Thyroid gland (tissue), 4 donors: ENCODE measurements around the gene QRICH2.

Experiments used
- CTCF ChIP-seq, 6 experiments: fragments of 200-600 bp in 3 of 6; fragments of 450-650 bp in 3 of 6; sonication (generic) in 3 of 6; IDR thresholded peaks; one replicate each; pipeline ENCODE4 v1.5.1; 2016 to 2019; ENCODE audit warnings: antibody characterized with exemption in 6 of 6, mild to moderate bottlenecking in 2 of 6, inconsistent platforms in 1 of 6, moderate library complexity in 1 of 6
- POLR2A ChIP-seq, 2 donors: fragments of 450-650 bp; IDR thresholded peaks; one replicate each; pipeline ENCODE4 v1.6.1; 2017; ENCODE audit warnings: antibody characterized with exemption in 2 of 2, mild to moderate bottlenecking in 2 of 2, moderate library complexity in 1 of 2

GRCh38 chr17:76354747-76355310 lies 46.8 kb upstream of the QRICH2 start:
- TF ChIP-seq POLR2A (IDR thresholded peaks at IDR 0.05) = no peak
- TF ChIP-seq CTCF (IDR thresholded peaks at IDR 0.05) = no peak
